GM19238 (cell line): ENCODE results near the gene NPFF.
"Not testable (repeated sequence)": the region's sequence is repeated elsewhere in the genome, so short reads cannot be mapped to it uniquely, and the experiment has no call there.

ENCODE experiments used
- DNase-seq: peaks from one replicate; pipeline ENCODE4 v3.0.0; 2011; ENCODE audit warnings: low spot score; ENCODE audit not compliant: insufficient read length

Gene NPFF

GRCh38 chr12:53496752-53497032 is 10.6 kb downstream of the NPFF start:
- DNase-seq: no peak

- no peak for DNase-seq
Observed at GRCh38 chr12:53495903-53496751, 11.2 kb downstream of the NPFF start.

- DNase-seq: no peak
Observed at GRCh38 chr12:53493610-53494391, 13.5 kb downstream of the NPFF start.

GRCh38 chr12:53492830-53493609 is 14.3 kb downstream of the NPFF start:
- peak; percentile 80 for DNase-seq

GRCh38 chr12:53492188-53492587 is 15.1 kb downstream of the NPFF start:
- DNase-seq: no peak

GRCh38 chr12:53489242-53489864 is 17.9 kb downstream of the NPFF start:
- DNase-seq: no peak

- DNase-seq: no peak
Observed at GRCh38 chr12:53486736-53487487, 20.4 kb downstream of the NPFF start.

- DNase-seq: no peak
Observed at GRCh38 chr12:53485955-53486735, 21.1 kb downstream of the NPFF start.

GRCh38 chr12:53484686-53485575 is 22.4 kb downstream of the NPFF start:
- DNase-seq: no peak

GRCh38 chr12:53483979-53484377 is 23.3 kb downstream of the NPFF start:
- DNase-seq: no peak

- no peak for DNase-seq
Observed at GRCh38 chr12:53483225-53483978, 23.9 kb downstream of the NPFF start.

GRCh38 chr12:53482626-53483168 is 24.6 kb downstream of the NPFF start:
- no peak for DNase-seq

- DNase-seq: no peak
Observed at GRCh38 chr12:53481939-53482586, 25.2 kb downstream of the NPFF start.

- not testable (repeated sequence) for DNase-seq
Observed at GRCh38 chr12:53481458-53481857, 25.8 kb downstream of the NPFF start.

GRCh38 chr12:53480491-53481442 is 26.5 kb downstream of the NPFF start:
- DNase-seq: no peak

- no peak for DNase-seq
Observed at GRCh38 chr12:53479331-53479730, 28.0 kb downstream of the NPFF start.
